ENCODE results near the gene TMEM9.

Gene TMEM9

GRCh38 chr1:201190005-201190404 is 35.7 kb upstream of the TMEM9 start:
- in situ Hi-C loops (cut with HindIII; ENCODE audit: low sequenced_read_pairs) = no loop called here
- no peak for DNase-seq (ENCODE audit: low read depth)
- H3K4me3 ChIP-seq (ENCODE audit: low read depth, low read length) = no peak overlapping the region
- TF ChIP-seq CTCF (IDR thresholded peaks at IDR 0.05; ENCODE audit: low read depth, low read length, missing control alignments) = no peak

GRCh38 chr1:201189085-201189484 is 34.8 kb upstream of the TMEM9 start:
- in situ Hi-C loops (cut with HindIII; ENCODE audit: low sequenced_read_pairs) = no loop called here
- no peak overlapping the region for H3K4me3 ChIP-seq (ENCODE audit: low read depth, low read length)
- TF ChIP-seq CTCF (IDR thresholded peaks at IDR 0.05; ENCODE audit: low read depth, low read length, missing control alignments) = no peak
- no peak for DNase-seq (ENCODE audit: low read depth)

GRCh38 chr1:201186192-201186591 is 31.9 kb upstream of the TMEM9 start:
- in situ Hi-C loops (cut with HindIII; ENCODE audit: low sequenced_read_pairs) = no loop called here
- no peak for DNase-seq (ENCODE audit: low read depth)
- no peak for TF ChIP-seq CTCF (IDR thresholded peaks at IDR 0.05; ENCODE audit: low read depth, low read length, missing control alignments)
- no peak overlapping the region for H3K4me3 ChIP-seq (ENCODE audit: low read depth, low read length)

- in situ Hi-C loops (cut with HindIII; ENCODE audit: low sequenced_read_pairs) = no loop called here
- no peak for TF ChIP-seq CTCF (IDR thresholded peaks at IDR 0.05; ENCODE audit: low read depth, low read length, missing control alignments)
- DNase-seq (ENCODE audit: low read depth) = no peak
- H3K4me3 ChIP-seq (ENCODE audit: low read depth, low read length) = no peak overlapping the region
Measured at GRCh38 chr1:201185527-201186128, 31.4 kb upstream of the TMEM9 start.

- no peak overlapping the region for H3K4me3 ChIP-seq (ENCODE audit: low read depth, low read length)
- no peak for TF ChIP-seq CTCF (IDR thresholded peaks at IDR 0.05; ENCODE audit: low read depth, low read length, missing control alignments)
- DNase-seq (ENCODE audit: low read depth) = no peak
- in situ Hi-C loops (cut with HindIII; ENCODE audit: low sequenced_read_pairs) = no loop called here
Measured at GRCh38 chr1:201185123-201185453, 30.8 kb upstream of the TMEM9 start.

GRCh38 chr1:201184307-201185122 is 30.2 kb upstream of the TMEM9 start:
- DNase-seq (ENCODE audit: low read depth) = peak; percentile 60
- in situ Hi-C loops (cut with HindIII; ENCODE audit: low sequenced_read_pairs) = no loop called here
- TF ChIP-seq CTCF (IDR thresholded peaks at IDR 0.05; ENCODE audit: low read depth, low read length, missing control alignments) = peak; percentile 82
- H3K4me3 ChIP-seq (ENCODE audit: low read depth, low read length) = no peak overlapping the region
